ENCODE measurements around the gene SEMA3A.

DNA sequence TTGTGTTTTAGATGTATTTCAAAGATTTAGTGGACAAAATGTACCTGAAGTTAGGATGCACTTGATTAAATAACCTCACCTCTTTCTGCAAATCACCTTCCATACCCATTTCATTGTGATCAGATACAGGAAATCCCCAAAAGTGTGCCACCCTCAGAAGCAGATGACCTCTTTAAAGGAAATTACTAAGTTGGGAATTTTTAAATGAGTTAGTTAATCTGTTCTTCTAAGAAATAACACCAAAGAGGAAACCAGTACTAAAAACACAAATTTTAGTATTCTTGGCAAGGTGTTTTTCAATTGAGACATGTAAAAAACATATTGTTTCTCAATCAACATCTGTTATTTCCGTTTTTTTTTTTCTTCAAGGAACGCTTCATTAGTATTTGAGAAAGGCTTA lies 4.6 kb upstream of the SEMA3A start:
- no peak for TF ChIP-seq EZH2 (IDR thresholded peaks at IDR 0.05; ENCODE audit: low read depth, unreplicated experiment)
- TF ChIP-seq CTCF (conservative IDR thresholded peaks at IDR 0.05; ENCODE audit: low read depth in 2 of 2), result no peak
- TF ChIP-seq, protein P1, sequence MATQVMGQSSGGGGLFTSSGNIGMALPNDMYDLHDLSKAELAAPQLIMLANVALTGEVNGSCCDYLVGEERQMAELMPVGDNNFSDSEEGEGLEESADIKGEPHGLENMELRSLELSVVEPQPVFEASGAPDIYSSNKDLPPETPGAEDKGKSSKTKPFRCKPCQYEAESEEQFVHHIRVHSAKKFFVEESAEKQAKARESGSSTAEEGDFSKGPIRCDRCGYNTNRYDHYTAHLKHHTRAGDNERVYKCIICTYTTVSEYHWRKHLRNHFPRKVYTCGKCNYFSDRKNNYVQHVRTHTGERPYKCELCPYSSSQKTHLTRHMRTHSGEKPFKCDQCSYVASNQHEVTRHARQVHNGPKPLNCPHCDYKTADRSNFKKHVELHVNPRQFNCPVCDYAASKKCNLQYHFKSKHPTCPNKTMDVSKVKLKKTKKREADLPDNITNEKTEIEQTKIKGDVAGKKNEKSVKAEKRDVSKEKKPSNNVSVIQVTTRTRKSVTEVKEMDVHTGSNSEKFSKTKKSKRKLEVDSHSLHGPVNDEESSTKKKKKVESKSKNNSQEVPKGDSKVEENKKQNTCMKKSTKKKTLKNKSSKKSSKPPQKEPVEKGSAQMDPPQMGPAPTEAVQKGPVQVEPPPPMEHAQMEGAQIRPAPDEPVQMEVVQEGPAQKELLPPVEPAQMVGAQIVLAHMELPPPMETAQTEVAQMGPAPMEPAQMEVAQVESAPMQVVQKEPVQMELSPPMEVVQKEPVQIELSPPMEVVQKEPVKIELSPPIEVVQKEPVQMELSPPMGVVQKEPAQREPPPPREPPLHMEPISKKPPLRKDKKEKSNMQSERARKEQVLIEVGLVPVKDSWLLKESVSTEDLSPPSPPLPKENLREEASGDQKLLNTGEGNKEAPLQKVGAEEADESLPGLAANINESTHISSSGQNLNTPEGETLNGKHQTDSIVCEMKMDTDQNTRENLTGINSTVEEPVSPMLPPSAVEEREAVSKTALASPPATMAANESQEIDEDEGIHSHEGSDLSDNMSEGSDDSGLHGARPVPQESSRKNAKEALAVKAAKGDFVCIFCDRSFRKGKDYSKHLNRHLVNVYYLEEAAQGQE (IDR thresholded peaks at IDR 0.05; ENCODE audit: unreplicated experiment), result no peak
- TF ChIP-seq CREB1 (CRISPR knock-in tag; IDR thresholded peaks at IDR 0.05; ENCODE audit: low read depth), result no peak
